ENCODE data around the gene ROBO2. TPM values are rescaled to one million over a fixed set of nuclear protein-coding genes. Genes with fewer than 3 reads are reported as not detected.

The ROBO2 gene
- total RNA-seq, 1 donor from 2014 or later: 3.9 TPM

GRCh38 chr3:77204788-77205187 is 164.9 kb downstream of the ROBO2 start:
- TF ChIP-seq CTCF (IDR thresholded peaks at IDR 0.05; ENCODE audit: insufficient read depth, low read length, poor library complexity, severe bottlenecking): no peak
- Histone ChIP-seq H3K4me3 (ENCODE audit: low read depth, low read length) (no peak overlapping the region), H3K36me3 (ENCODE audit: control insufficient read depth, insufficient read depth, low read length) (no peaks in the 10 kb centered on the region), H3K27me3 (ENCODE audit: control insufficient read depth, insufficient read depth, low read length) (no peaks in the 10 kb centered on the region)
- no peak for DNase-seq (ENCODE audit: low read depth)

- Histone ChIP-seq H3K36me3 (ENCODE audit: control insufficient read depth, insufficient read depth, low read length) (no peaks in the 10 kb centered on the region), H3K4me3 (ENCODE audit: low read depth, low read length) (no peak overlapping the region), H3K27me3 (ENCODE audit: control insufficient read depth, insufficient read depth, low read length) (no peaks in the 10 kb centered on the region)
- DNase-seq (ENCODE audit: low read depth): no peak
- TF ChIP-seq CTCF (IDR thresholded peaks at IDR 0.05; ENCODE audit: insufficient read depth, low read length, poor library complexity, severe bottlenecking): no peak
Observed at GRCh38 chr3:77207753-77208152, 167.9 kb downstream of the ROBO2 start.

DNA sequence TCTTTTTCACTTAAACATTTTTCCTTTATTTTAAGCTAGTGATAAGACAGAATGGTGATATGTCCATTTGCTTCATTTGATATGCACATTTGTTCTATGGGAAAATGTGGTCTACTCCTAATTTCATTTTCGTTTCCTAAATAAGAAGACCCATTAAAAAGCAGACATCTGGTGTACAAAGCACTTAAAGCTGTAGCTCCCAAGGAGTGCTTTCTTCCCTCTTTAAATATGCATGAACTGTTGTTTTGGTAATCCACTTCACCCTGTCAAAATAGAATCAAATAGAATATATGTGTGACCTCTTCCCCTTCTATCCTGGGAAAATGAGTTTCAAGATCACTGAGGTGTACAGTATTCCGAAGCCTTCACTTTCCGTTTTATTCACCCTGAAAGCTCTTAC is 182.8 kb downstream of the ROBO2 start:
- Histone ChIP-seq H3K4me3 (ENCODE audit: low read depth, low read length) (no peak overlapping the region), H3K27me3 (ENCODE audit: control insufficient read depth, insufficient read depth, low read length) (no peaks in the 10 kb centered on the region), H3K36me3 (ENCODE audit: control insufficient read depth, insufficient read depth, low read length) (no peaks in the 10 kb centered on the region)
- TF ChIP-seq CTCF (IDR thresholded peaks at IDR 0.05; ENCODE audit: insufficient read depth, low read length, poor library complexity, severe bottlenecking): no peak
- DNase-seq (ENCODE audit: low read depth): no peak

DNA sequence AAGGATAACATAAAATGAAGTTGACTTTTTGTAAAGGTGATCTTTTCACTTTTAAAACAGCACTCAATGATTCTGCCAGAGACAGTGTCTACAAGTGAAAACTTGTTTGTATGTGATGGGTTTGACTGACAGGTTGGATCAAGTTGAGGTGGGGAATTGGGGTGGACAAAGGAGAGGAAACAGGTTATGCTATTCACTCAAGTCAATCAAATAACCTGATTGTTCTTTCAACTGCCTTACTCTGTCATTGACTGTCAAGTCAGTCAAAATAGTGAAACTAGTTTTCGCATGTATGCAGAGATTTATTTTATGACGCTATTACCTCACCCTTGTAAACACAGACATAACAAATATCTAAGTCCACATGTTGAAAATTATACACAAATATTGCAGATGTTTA is 187.7 kb downstream of the ROBO2 start:
- DNase-seq (ENCODE audit: low read depth): no peak
- TF ChIP-seq CTCF (IDR thresholded peaks at IDR 0.05; ENCODE audit: insufficient read depth, low read length, poor library complexity, severe bottlenecking): no peak

GRCh38 chr3:77232557-77232956 is 192.7 kb downstream of the ROBO2 start:
- DNase-seq (ENCODE audit: low read depth): no peak
- no peaks in the 10 kb centered on the region for H3K36me3 ChIP-seq (ENCODE audit: control insufficient read depth, insufficient read depth, low read length)
- TF ChIP-seq CTCF (IDR thresholded peaks at IDR 0.05; ENCODE audit: insufficient read depth, low read length, poor library complexity, severe bottlenecking): no peak
- H3K4me3 ChIP-seq (ENCODE audit: low read depth, low read length): no peak overlapping the region
- H3K27me3 ChIP-seq (ENCODE audit: control insufficient read depth, insufficient read depth, low read length): no peaks in the 10 kb centered on the region

More for the DNA sequence above, 187.7 kb downstream of the ROBO2 start:
- Histone ChIP-seq H3K4me3 (ENCODE audit: low read depth, low read length) (no peak overlapping the region), H3K36me3 (ENCODE audit: control insufficient read depth, insufficient read depth, low read length) (no peaks in the 10 kb centered on the region), H3K27me3 (ENCODE audit: control insufficient read depth, insufficient read depth, low read length) (no peaks in the 10 kb centered on the region)

- no peak overlapping the region for H3K4me3 ChIP-seq (ENCODE audit: low read depth, low read length)
- DNase-seq (ENCODE audit: low read depth): no peak
- no peaks in the 10 kb centered on the region for H3K27me3 ChIP-seq (ENCODE audit: control insufficient read depth, insufficient read depth, low read length)
- TF ChIP-seq CTCF (IDR thresholded peaks at IDR 0.05; ENCODE audit: insufficient read depth, low read length, poor library complexity, severe bottlenecking): no peak
- no peaks in the 10 kb centered on the region for H3K36me3 ChIP-seq (ENCODE audit: control insufficient read depth, insufficient read depth, low read length)
Observed at GRCh38 chr3:77234004-77234403, 194.1 kb downstream of the ROBO2 start.
